GM21723 (cell line): ENCODE results near the gene TEAD4.

Experiments used
- ATAC-seq: cut with Tn5 transposase; IDR thresholded peaks from one replicate; pipeline ENCODE4 v1.9.1; 2021; ENCODE audit warnings: mild to moderate bottlenecking, moderate library complexity; ENCODE audit not compliant: unreplicated experiment

Gene TEAD4

DNA sequence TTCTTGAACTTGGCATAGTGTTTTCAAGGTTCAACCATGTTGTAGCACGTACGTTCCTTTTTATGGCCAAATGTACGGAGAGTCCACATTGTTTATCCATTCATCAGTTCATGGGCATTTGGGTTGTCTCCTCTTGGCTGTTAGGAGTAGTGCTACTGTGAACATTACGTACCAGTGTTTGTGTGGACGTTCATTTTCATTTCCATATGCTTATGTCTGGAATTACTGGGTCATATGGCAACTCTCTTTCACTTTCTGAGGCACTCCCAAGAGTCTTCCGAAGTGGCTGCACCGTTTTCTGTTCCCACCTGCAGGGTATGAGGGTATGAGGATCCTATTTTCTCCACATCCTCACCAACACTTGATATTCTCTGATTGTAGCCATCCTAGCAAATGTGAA lies 68.9 kb downstream of the TEAD4 start:
- ATAC-seq: no peak

DNA sequence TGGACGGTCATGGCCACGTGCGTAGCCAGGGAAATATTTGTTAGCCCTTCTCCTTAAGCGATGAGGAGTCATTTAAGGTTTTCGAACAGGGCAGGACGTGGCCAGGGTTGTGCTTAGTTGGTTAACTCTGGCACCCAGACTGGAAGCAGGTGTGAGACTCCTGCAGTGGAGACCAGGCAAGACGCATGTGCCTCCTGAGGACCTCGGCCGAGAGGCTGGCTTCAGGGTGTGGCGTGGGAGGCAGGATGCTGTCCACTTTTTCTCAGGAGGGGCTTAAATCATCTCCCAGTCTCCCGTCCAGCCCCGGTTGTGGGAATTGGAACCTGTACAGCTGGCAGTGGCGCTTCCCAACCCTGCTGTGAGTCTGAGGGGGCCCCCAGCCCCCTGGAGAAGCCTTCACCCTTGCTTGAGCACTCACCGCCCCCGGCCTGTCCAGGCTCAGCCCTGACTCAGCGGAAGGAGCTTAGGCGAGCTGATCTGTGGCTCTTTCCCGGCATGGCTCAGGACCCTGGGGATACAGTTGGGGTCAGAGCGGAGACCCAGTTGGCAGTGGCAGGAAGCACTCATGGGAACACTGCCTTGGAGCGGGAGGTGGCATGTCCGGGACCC lies 71.7 kb downstream of the TEAD4 start:
- no peak for ATAC-seq

DNA sequence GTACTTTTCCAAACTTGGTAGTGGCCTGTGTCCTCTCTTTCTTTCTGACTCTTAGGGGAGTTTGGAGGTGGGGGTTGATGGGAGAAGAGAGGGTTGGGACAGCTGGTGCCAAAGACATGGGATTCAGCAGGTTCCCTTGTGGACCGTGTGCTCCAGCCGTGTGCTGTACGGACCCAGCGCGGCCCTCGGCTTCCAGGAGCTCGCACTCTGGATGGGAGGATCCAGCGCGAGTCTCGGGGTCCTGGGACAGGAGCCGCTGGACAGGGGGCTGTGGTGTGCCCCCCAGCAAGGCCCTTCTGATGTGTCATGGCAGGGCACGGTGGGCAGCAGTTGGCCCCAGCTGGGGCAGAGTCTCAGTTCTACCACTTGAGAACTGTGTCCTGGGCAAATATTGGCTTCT lies 73.0 kb downstream of the TEAD4 start:
- no peak for ATAC-seq

GRCh38 chr12:3032770-3033538 lies 73.8 kb downstream of the TEAD4 start:
- no peak for ATAC-seq

- ATAC-seq: no peak
Observed at GRCh38 chr12:3033539-3033867, 74.3 kb downstream of the TEAD4 start.

- ATAC-seq: peak; percentile 65
Observed at GRCh38 chr12:3034067-3034750, 75.0 kb downstream of the TEAD4 start.

- no peak for ATAC-seq
Observed at GRCh38 chr12:3035171-3035570, 76.0 kb downstream of the TEAD4 start.

GRCh38 chr12:3035815-3036702 lies 76.9 kb downstream of the TEAD4 start:
- no peak for ATAC-seq

- ATAC-seq: no peak
Observed at GRCh38 chr12:3036901-3037600, 77.9 kb downstream of the TEAD4 start.

- ATAC-seq: no peak
Observed at GRCh38 chr12:3038166-3038565, 79.0 kb downstream of the TEAD4 start.

- no peak for ATAC-seq
Observed at GRCh38 chr12:3038926-3039510, 79.8 kb downstream of the TEAD4 start.

DNA sequence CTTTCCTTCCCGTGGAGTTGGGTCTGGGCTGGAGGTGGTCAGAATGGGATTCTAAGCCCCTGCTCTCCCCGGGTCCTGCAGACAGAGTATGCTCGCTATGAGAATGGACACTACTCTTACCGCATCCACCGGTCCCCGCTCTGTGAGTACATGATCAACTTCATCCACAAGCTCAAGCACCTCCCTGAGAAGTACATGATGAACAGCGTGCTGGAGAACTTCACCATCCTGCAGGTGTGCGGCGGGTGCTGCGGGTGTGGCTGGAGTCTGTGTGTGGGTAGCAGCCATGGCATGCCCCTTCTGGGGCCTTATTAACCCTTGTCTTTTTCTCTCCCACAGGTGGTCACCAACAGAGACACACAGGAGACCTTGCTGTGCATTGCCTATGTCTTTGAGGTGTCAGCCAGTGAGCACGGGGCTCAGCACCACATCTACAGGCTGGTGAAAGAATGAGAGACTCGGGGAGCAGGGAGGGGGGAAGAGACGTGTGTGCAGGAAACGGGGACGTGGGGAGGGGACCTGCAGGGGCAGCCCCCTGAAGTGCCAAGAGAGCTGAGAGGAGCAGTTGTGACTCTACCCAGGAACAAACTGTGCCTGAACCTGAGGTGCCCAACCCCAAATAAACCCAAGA lies 80.9 kb downstream of the TEAD4 start:
- no peak for ATAC-seq

GRCh38 chr12:3040663-3041544 lies 81.7 kb downstream of the TEAD4 start:
- no peak for ATAC-seq

GRCh38 chr12:3041558-3042164 lies 82.5 kb downstream of the TEAD4 start:
- peak; percentile 88 for ATAC-seq

- ATAC-seq: no peak
Observed at GRCh38 chr12:3042394-3042793, 83.2 kb downstream of the TEAD4 start.

DNA sequence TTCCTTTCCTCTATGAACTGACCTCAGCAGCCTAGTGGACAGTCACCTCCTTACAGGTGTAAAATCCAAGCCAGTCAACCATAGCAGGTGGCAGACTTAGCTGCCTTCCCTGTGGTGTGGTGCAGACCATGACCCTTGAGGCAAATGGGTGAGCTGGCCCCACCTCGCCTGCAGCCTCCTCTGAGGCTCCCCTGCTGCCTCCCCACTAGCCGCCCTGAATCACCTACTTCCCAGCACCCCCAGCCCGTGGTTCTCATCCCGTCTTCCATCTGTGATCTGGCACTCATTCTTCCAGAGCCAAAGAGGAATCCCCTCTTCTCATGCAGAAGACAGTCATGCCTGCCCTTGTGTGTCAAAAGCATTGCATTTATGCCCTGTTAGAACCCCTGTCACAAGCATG lies 83.6 kb downstream of the TEAD4 start:
- ATAC-seq: no peak

GRCh38 chr12:3043406-3043805 lies 84.2 kb downstream of the TEAD4 start:
- ATAC-seq: no peak

DNA sequence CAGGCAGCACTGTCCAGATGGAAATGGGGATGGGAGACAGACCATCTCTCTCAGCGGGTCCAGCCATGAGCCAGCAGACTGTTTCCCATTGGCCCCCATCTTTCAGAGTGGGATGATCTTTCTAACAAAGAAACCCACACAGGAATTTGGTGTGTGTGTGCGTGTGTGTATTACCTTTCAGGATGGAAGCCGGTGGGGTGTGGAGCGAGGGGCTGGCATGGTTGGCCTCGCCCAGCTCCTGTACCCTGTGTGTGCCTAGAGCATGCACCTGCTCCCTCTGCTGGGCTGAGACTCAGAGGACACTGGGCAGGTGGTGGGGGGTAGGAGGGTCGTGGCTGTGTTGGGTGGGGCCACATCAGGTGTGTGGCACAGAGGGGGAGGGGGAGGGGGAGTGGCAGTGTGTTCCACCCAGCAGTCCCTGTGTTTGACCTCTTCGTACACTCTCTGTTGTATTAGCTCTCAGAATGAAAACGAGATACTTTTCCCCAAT lies 85.0 kb downstream of the TEAD4 start:
- ATAC-seq: no peak
